A549 treated with dexamethasone at 1 μM for 4 hours (cell line): ENCODE measurements around the gene NCOA3. TPM values are rescaled to one million over a fixed set of nuclear protein-coding genes. Genes with fewer than 3 reads are reported as not detected.

Source experiments
- total RNA-seq: library from RNA; stranded (reverse); fragments of 200-300 nt; extraction: Qiagen RNA extraction; gene quantifications from 5 replicates; pipeline ENCODE4 v1.2.3, GENCODE V29; 2022

Gene NCOA3
- total RNA-seq = 37.9 to 62.5 TPM (median 51.9 TPM) in 5 replicates

DNA sequence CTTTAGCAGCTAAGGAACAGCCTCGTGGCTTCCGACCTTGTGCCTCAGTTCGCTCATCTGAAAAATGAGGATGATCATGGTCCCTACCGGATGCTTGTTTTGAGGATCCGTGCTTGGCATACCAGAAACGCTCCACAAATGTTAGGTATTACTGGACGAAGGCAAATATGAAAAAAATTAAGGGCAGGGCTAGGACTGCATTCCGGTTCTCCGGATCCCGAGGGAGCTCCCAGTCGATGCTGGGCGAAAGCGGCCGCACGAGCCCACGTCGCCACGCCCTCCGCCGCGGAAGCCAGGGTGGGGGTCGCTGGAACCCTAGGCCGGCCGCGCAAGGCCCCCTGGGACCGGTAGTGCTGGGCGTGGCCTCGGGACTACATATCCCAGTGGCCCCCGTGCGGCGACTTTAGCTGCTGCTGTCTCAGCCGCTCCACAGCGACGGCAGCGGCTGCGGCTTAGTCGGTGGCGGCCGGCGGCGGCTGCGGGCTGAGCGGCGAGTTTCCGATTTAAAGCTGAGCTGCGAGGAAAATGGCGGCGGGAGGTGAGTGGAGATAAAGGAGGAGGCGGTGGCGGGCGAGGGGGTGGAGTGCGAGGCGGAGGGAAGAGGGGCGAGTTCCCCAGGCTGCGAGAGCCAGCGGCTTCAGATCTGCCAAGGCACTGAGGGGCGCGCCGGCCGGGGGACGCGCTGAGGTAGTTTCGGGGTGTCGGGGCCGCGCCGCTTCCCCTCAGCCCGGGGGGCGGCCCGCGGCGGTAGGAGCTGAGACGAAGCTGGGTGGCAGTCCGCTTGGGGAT, at the start of gene NCOA3:
Gene NCOA3, plus strand, starts transcription at position 406 of the 789 bp plus-strand sequence. CDS start 120,361 bp downstream, outside the sequence.

Other genes starting within 250 kb of the NCOA3 start
- gene ZMYND8, start 145.2 kb upstream of the NCOA3 start, total RNA-seq = 11.5 to 18.8 TPM (median 16.7 TPM) in 5 replicates